HCT116 (cell line): ENCODE results near the gene DNAH5. TPM values are rescaled to one million over a fixed set of nuclear protein-coding genes. Genes with fewer than 3 reads are reported as not detected.

Source experiments
- ATAC-seq: fragments of 200-7000 bp; cut with Tn5 transposase; 2 replicates; pipeline ENCODE4 v1.9.1; 2020; ENCODE audit warnings: mild to moderate bottlenecking, moderate library complexity
- BruUV-seq: library from RNA; stranded (reverse); fragments of 400-500 nt; replicated peaks from 2 replicates; lab custom pipeline; 2021; lab: Mats Ljungman, UMichigan
- CTCF ChIA-PET: fragments of 300-600 bp; sonication (Branson Sonifier 250); formaldehyde crosslinking; loops from one replicate; lab custom pipeline; 2021; ENCODE audit warnings: antibody characterized with exemption; lab: Charles Lee
- POLR2A ChIA-PET: fragments of 300-600, 350-600 bp; sonication (Branson Sonifier 250); formaldehyde crosslinking; loops from one replicate; lab custom pipeline; 2021; ENCODE audit warnings: antibody characterized with exemption; lab: Charles Lee
- RAD21 ChIA-PET, 2 experiments: fragments of 300-600 bp; sonication (Branson Sonifier 250); formaldehyde crosslinking; loops; one replicate each; lab custom pipeline; 2023; ENCODE audit warnings: low total read pairs in 2 of 2; ENCODE audit not compliant: uncharacterized antibody in 2 of 2, unreplicated experiment in 2 of 2, low non-redundant PET in 1 of 2; lab: Charles Lee
- DNase-seq: peaks from one replicate; pipeline ENCODE4 v3.0.0-alpha.2; 2010; ENCODE audit warnings: low read depth, low spot score
- H2AFZ ChIP-seq: fragments of 200-600 bp; shearing (Covaris generic), sonication (generic); 2 replicates; pipeline ENCODE4 v1.6.1; 2017; ENCODE audit warnings: low read depth, mixed run types, mixed read lengths, antibody characterized with exemption, low read length; ENCODE audit not compliant: poor library complexity, severe bottlenecking
- H3K27ac ChIP-seq: 2 replicates; pipeline ENCODE4 v1.5.1; 2012; ENCODE audit warnings: low read depth, low read length
- H3K27me3 ChIP-seq: fragments of 200-600 bp; sonication (generic); 2 replicates; pipeline ENCODE4 v1.6.1; 2016; ENCODE audit warnings: mixed run types, low read length, mixed read lengths; ENCODE audit not compliant: insufficient read depth
- H3K36me3 ChIP-seq, 2 experiments: fragments of 200-500 bp in 1 of 2; fragments of 200-600 bp in 1 of 2; sonication (Bioruptor generic) in 1 of 2; sonication (generic) in 1 of 2; 2 replicates each; pipeline versions ENCODE4 v1.5.1 to v1.6.1; 2014 to 2016; ENCODE audit warnings: low read length in 2 of 2, inconsistent platforms in 1 of 2, mixed read lengths in 1 of 2, mixed run types in 1 of 2; ENCODE audit not compliant: insufficient read depth in 2 of 2, control insufficient read depth in 1 of 2
- H3K4me1 ChIP-seq, 2 experiments: fragments of 200-600 bp in 1 of 2; sonication (generic) in 1 of 2; 2 replicates each; pipeline versions ENCODE4 v1.5.1 to v1.6.1; 2012 to 2017; ENCODE audit warnings: low read length in 2 of 2, inconsistent platforms in 1 of 2, mild to moderate bottlenecking in 1 of 2, mixed read lengths in 1 of 2, mixed run types in 1 of 2, moderate library complexity in 1 of 2; ENCODE audit not compliant: insufficient read depth in 2 of 2, control insufficient read depth in 1 of 2
- H3K4me2 ChIP-seq: fragments of 200-600 bp; sonication (generic); 2 replicates; pipeline ENCODE4 v1.6.1; 2017; ENCODE audit warnings: mixed run types, low read length, mixed read lengths
- H3K4me3 ChIP-seq, 2 experiments: fragments of 200-600 bp in 1 of 2; sonication (generic) in 1 of 2; replicated peaks in 1 of 2; 2 replicates each; pipeline ENCODE4 v1.5.1; 2011 to 2016; ENCODE audit warnings: low read length in 2 of 2, control low read depth in 1 of 2, low read depth in 1 of 2, mild to moderate bottlenecking in 1 of 2, mixed read lengths in 1 of 2, mixed run types in 1 of 2
- H3K79me2 ChIP-seq: fragments of 200-600 bp; sonication (generic); 2 replicates; pipeline ENCODE4 v1.6.1; 2017; ENCODE audit warnings: mild to moderate bottlenecking, mixed run types, low read length, moderate library complexity, mixed read lengths; ENCODE audit not compliant: insufficient read depth
- H3K9ac ChIP-seq: fragments of 200-600 bp; sonication (generic); 2 replicates; pipeline ENCODE4 v1.6.1; 2016; ENCODE audit warnings: low read length, mixed read lengths
- H3K9me2 ChIP-seq: fragments of 200-600 bp; sonication (generic), shearing (Covaris generic); 2 replicates; pipeline ENCODE4 v1.6.1; 2017; ENCODE audit warnings: mixed run types, mild to moderate bottlenecking, moderate library complexity; ENCODE audit not compliant: insufficient read depth
- H3K9me3 ChIP-seq, 2 experiments: fragments of 200-500 bp in 1 of 2; fragments of 200-600 bp in 1 of 2; sonication (Bioruptor generic) in 1 of 2; sonication (generic) in 1 of 2; 2 replicates each; pipeline ENCODE4 v1.6.1; 2014 to 2017; ENCODE audit warnings: low read length in 2 of 2, mixed read lengths in 2 of 2, inconsistent platforms in 1 of 2, low read depth in 1 of 2, mild to moderate bottlenecking in 1 of 2, mixed run types in 1 of 2, moderate library complexity in 1 of 2; ENCODE audit not compliant: control insufficient read depth in 1 of 2, insufficient read depth in 1 of 2
- H4K20me1 ChIP-seq: fragments of 200-600 bp; sonication (generic), shearing (Covaris generic); 2 replicates; pipeline ENCODE4 v1.6.1; 2017; ENCODE audit warnings: mixed run types, mild to moderate bottlenecking, moderate library complexity; ENCODE audit not compliant: insufficient read depth
- CEBPB ChIP-seq: IDR thresholded peaks from 2 replicates; pipeline ENCODE4 v1.6.1; 2012; ENCODE audit warnings: low read depth
- EGR1 ChIP-seq: IDR thresholded peaks from 2 replicates; pipeline ENCODE4 v1.6.1; 2012; ENCODE audit warnings: low read depth
- EZH2 ChIP-seq: fragments of 200-600 bp; sonication (generic); IDR thresholded peaks from 2 replicates; pipeline ENCODE4 v1.6.1; 2017; ENCODE audit warnings: antibody characterized with exemption, mixed run types
- EZH2phosphoT487 ChIP-seq: fragments of 200-600 bp; IDR thresholded peaks from 2 replicates; pipeline ENCODE4 v1.6.1; 2018; ENCODE audit warnings: antibody characterized with exemption, borderline replicate concordance
- JUND ChIP-seq: IDR thresholded peaks from 2 replicates; pipeline ENCODE4 v1.6.1; 2012
- RAD21 ChIP-seq: IDR thresholded peaks from 2 replicates; pipeline ENCODE4 v1.6.1; 2012; ENCODE audit warnings: low read depth, mild to moderate bottlenecking
- REST ChIP-seq: IDR thresholded peaks from 2 replicates; pipeline ENCODE4 v1.6.1; 2012; ENCODE audit warnings: low read depth
- SIN3A ChIP-seq: IDR thresholded peaks from 2 replicates; pipeline ENCODE4 v1.6.1; 2012; ENCODE audit warnings: low read depth
- SP1 ChIP-seq: IDR thresholded peaks from 2 replicates; pipeline ENCODE4 v1.6.1; 2012; ENCODE audit warnings: low read depth
- SRF ChIP-seq: IDR thresholded peaks from 2 replicates; pipeline ENCODE4 v1.6.1; 2012; ENCODE audit warnings: low read depth
- TCF7L2 ChIP-seq: IDR thresholded peaks from 2 replicates; pipeline ENCODE4 v1.7.0; 2011; ENCODE audit warnings: borderline replicate concordance, inconsistent platforms; ENCODE audit not compliant: insufficient read depth, insufficient read length; ENCODE audit errors: extremely low read depth
- YY1 ChIP-seq: IDR thresholded peaks from 2 replicates; pipeline ENCODE4 v1.6.1; 2011; ENCODE audit warnings: low read length, low read depth, moderate library complexity, mild to moderate bottlenecking; ENCODE audit not compliant: insufficient replicate concordance; ENCODE audit errors: extremely low read depth
- intact Hi-C: fragments of 100-400 bp; cut with micrococcal nuclease; formaldehyde crosslinking; loops from 2 replicates; pipeline ENCODE4 v1.10.0; 2022
- total RNA-seq: library from RNA; stranded (reverse); gene quantifications from one replicate; pipeline ENCODE4 v1.2.1, GENCODE V29; 2021; ENCODE audit not compliant: unreplicated experiment
- TF ChIP-seq, protein P1 (sequence below): IDR thresholded peaks from 2 replicates; pipeline ENCODE4 v1.6.1; 2012
- TF ChIP-seq, protein P2 (sequence below), 3 experiments: fragments of 200-600 bp in 1 of 3; sonication (generic) in 1 of 3; IDR thresholded peaks in 2 of 3; conservative IDR thresholded peaks in 1 of 3; 2 replicates each; pipeline ENCODE4 v1.5.1; 2012 to 2017; ENCODE audit warnings: low read depth in 2 of 3, low read length in 2 of 3, antibody characterized with exemption in 1 of 3, borderline replicate concordance in 1 of 3, control low read depth in 1 of 3, mild to moderate bottlenecking in 1 of 3, mixed read lengths in 1 of 3, mixed run types in 1 of 3, moderate library complexity in 1 of 3; ENCODE audit not compliant: insufficient read depth in 1 of 3

Gene DNAH5
- total RNA-seq, 1 experiment from 2014 or later: 0.37 TPM

DNA sequence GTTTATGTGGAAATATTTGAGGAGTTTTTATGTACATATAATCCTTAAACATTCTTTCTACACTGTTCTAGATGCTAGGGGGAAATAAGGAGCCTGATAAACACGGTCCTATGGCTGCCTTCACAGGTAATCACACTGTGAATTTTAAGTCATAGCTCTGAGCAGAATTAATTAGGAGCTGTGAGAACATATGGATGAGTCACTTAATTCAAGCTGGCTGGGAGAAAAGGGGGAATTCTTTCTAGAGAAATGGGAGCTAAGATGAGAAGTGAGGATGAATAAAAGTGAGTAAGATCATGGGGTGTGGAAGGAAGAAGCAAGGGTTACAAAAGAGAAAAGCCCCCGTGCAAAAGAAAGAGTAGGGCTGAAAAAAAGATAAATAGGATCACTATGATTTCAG, 290.8 kb downstream of the DNAH5 start:
- no peaks in the 10 kb centered on the region for H3K9me2 ChIP-seq
- H3K4me2 ChIP-seq: no peak overlapping the region
- no peak overlapping the region for H3K27ac ChIP-seq
- no peak for ATAC-seq
- H3K27me3 ChIP-seq: no peaks in the 10 kb centered on the region
- no peaks in the 10 kb centered on the region for H3K79me2 ChIP-seq
- no peaks in the 10 kb centered on the region for H4K20me1 ChIP-seq
- H3K4me1 ChIP-seq: no peaks in the 10 kb centered on the region
- intact Hi-C loops: no loop called here
- no TSS peak for BruUV-seq
- CTCF ChIA-PET: no interaction called here
- no peak overlapping the region for H2AFZ ChIP-seq
- no peaks in the 10 kb centered on the region for H3K36me3 ChIP-seq
- TF ChIP-seq TCF7L2 (no peak), RAD21 (no peak), EZH2phosphoT487 (no peak), SRF (no peak), JUND (no peak), EGR1 (no peak)
- TF ChIP-seq, all 23 proteins: peak for 0
- Histone ChIP-seq H3K9me3 (peaks cover 0 to 4% of the 10 kb centered on the region in 2 experiments; a peak in 2 of 4 replicates), H3K9ac (no peak overlapping the region), H3K4me3 (no peak overlapping the region)
- ChIA-PET POLR2A (no interaction called here), RAD21 (no interaction called here)
- no peak for DNase-seq

GRCh38 chr5:13649656-13650055, 294.8 kb downstream of the DNAH5 start:
- CTCF ChIA-PET: no interaction called here
- Histone ChIP-seq H3K4me1 (no peaks in the 10 kb centered on the region), H3K4me3 (no peak overlapping the region), H3K27ac (no peak overlapping the region), H3K9ac (no peak overlapping the region), H3K79me2 (no peaks in the 10 kb centered on the region), H2AFZ (no peak overlapping the region), H3K9me2 (no peaks in the 10 kb centered on the region), H4K20me1 (no peaks in the 10 kb centered on the region), H3K9me3 (peaks cover 4 to 9% of the 10 kb centered on the region in 2 experiments; a peak in 2 of 4 replicates), H3K36me3 (no peaks in the 10 kb centered on the region), H3K27me3 (no peaks in the 10 kb centered on the region), H3K4me2 (no peak overlapping the region)
- BruUV-seq: no TSS peak
- intact Hi-C loops: no loop called here
- POLR2A ChIA-PET: no interaction called here
- RAD21 ChIA-PET: no interaction called here
- DNase-seq: no peak
- no peak for ATAC-seq
- TF ChIP-seq, protein P1, sequence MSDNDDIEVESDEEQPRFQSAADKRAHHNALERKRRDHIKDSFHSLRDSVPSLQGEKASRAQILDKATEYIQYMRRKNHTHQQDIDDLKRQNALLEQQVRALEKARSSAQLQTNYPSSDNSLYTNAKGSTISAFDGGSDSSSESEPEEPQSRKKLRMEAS: no peak
- TF ChIP-seq SP1 (no peak), EZH2 (no peak), CEBPB (no peak), REST (no peak), YY1 (no peak), RAD21 (no peak), SIN3A (no peak)
- TF ChIP-seq, protein P2, sequence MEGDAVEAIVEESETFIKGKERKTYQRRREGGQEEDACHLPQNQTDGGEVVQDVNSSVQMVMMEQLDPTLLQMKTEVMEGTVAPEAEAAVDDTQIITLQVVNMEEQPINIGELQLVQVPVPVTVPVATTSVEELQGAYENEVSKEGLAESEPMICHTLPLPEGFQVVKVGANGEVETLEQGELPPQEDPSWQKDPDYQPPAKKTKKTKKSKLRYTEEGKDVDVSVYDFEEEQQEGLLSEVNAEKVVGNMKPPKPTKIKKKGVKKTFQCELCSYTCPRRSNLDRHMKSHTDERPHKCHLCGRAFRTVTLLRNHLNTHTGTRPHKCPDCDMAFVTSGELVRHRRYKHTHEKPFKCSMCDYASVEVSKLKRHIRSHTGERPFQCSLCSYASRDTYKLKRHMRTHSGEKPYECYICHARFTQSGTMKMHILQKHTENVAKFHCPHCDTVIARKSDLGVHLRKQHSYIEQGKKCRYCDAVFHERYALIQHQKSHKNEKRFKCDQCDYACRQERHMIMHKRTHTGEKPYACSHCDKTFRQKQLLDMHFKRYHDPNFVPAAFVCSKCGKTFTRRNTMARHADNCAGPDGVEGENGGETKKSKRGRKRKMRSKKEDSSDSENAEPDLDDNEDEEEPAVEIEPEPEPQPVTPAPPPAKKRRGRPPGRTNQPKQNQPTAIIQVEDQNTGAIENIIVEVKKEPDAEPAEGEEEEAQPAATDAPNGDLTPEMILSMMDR (IDR thresholded peaks at IDR 0.05 in 2 of 3, conservative IDR thresholded peaks at IDR 0.05 in 1 of 3; ENCODE audit: borderline replicate concordance in 1 of 3, insufficient read depth in 1 of 3, low read depth in 2 of 3, low read length in 2 of 3): no peak
